Astrocyte (in vitro differentiated cells and primary cell): ENCODE results near the gene SAP30L. TPM values are rescaled to one million over a fixed set of nuclear protein-coding genes. Genes with fewer than 3 reads are reported as not detected.

ENCODE experiments used
- DNase-seq: peaks from one replicate; pipeline ENCODE4 v3.0.0-alpha.2; 2010; ENCODE audit warnings: low read depth
- FAIRE-seq: peaks from 2 replicates; lab custom pipeline; 2011; peaks lifted over from hg19 to GRCh38; lab: Jason Lieb, UNC
- H2AFZ ChIP-seq: 2 replicates; pipeline ENCODE4 v1.6.0; 2012; ENCODE audit warnings: low read depth, low read length, inconsistent platforms
- H3K27ac ChIP-seq: 2 replicates; pipeline ENCODE4 v1.5.1; 2011; ENCODE audit warnings: low read depth, low read length, inconsistent platforms
- H3K27me3 ChIP-seq: 2 replicates; pipeline ENCODE4 v1.6.0; 2011; ENCODE audit warnings: low read length, inconsistent platforms; ENCODE audit not compliant: insufficient read depth
- H3K36me3 ChIP-seq: 2 replicates; pipeline ENCODE4 v1.5.1; 2011; ENCODE audit warnings: low read length, inconsistent platforms; ENCODE audit not compliant: insufficient read depth
- H3K4me1 ChIP-seq: 2 replicates; pipeline ENCODE4 v1.5.1; 2011; ENCODE audit warnings: low read length, inconsistent platforms; ENCODE audit not compliant: insufficient read depth
- H3K4me2 ChIP-seq: 2 replicates; pipeline ENCODE4 v1.6.0; 2012; ENCODE audit warnings: low read length, inconsistent platforms
- H3K4me3 ChIP-seq: 2 replicates; pipeline ENCODE4 v1.5.1; 2011; ENCODE audit warnings: low read depth, mild to moderate bottlenecking, low read length, inconsistent platforms; ENCODE audit not compliant: insufficient read depth
- H3K79me2 ChIP-seq: 2 replicates; pipeline ENCODE4 v1.6.0; 2012; ENCODE audit warnings: mild to moderate bottlenecking, low read length, inconsistent platforms; ENCODE audit not compliant: insufficient read depth
- H3K9ac ChIP-seq: 2 replicates; pipeline ENCODE4 v1.6.0; 2012; ENCODE audit warnings: mild to moderate bottlenecking, low read length, inconsistent platforms
- H3K9me3 ChIP-seq: 2 replicates; pipeline ENCODE4 v1.5.1; 2012; ENCODE audit warnings: low read depth, mild to moderate bottlenecking, low read length, inconsistent platforms; ENCODE audit not compliant: insufficient read depth
- H4K20me1 ChIP-seq: 2 replicates; pipeline ENCODE4 v1.6.0; 2012; ENCODE audit warnings: low read length, inconsistent platforms; ENCODE audit not compliant: insufficient read depth
- H3K27ac Mint-ChIP-seq: one replicate; pipeline ENCODE4 v1.8.0; 2021; ENCODE audit warnings: mild to moderate bottlenecking, mixed read lengths; ENCODE audit not compliant: unreplicated experiment
- H3K27me3 Mint-ChIP-seq: one replicate; pipeline ENCODE4 v1.8.0; 2021; ENCODE audit warnings: low read depth, mixed read lengths; ENCODE audit not compliant: unreplicated experiment
- H3K36me3 Mint-ChIP-seq: one replicate; pipeline ENCODE4 v1.8.0; 2021; ENCODE audit warnings: low read depth, mixed read lengths; ENCODE audit not compliant: unreplicated experiment
- H3K4me1 Mint-ChIP-seq: one replicate; pipeline ENCODE4 v1.8.0; 2021; ENCODE audit warnings: low read depth, mixed read lengths; ENCODE audit not compliant: unreplicated experiment
- H3K4me3 Mint-ChIP-seq: one replicate; pipeline ENCODE4 v1.8.0; 2021; ENCODE audit warnings: mild to moderate bottlenecking, moderate library complexity, mixed read lengths; ENCODE audit not compliant: unreplicated experiment
- H3K9me3 Mint-ChIP-seq: one replicate; pipeline ENCODE4 v1.8.0; 2021; ENCODE audit warnings: mild to moderate bottlenecking, mixed read lengths; ENCODE audit not compliant: unreplicated experiment
- CTCF ChIP-seq: IDR thresholded peaks from 2 replicates; pipeline ENCODE4 v1.5.1; 2011; ENCODE audit warnings: low read depth, mild to moderate bottlenecking, inconsistent platforms, low read length, moderate library complexity; ENCODE audit not compliant: insufficient read depth
- EZH2 ChIP-seq: IDR thresholded peaks from 2 replicates; pipeline ENCODE4 v1.6.1; 2012; ENCODE audit warnings: mild to moderate bottlenecking, low read length, inconsistent platforms; ENCODE audit not compliant: insufficient read depth
- total RNA-seq: library from RNA; stranded (reverse); gene quantifications from 2 replicates; pipeline ENCODE4 v1.2.1, GENCODE V29; 2021

SAP30L gene
- total RNA-seq, 1 donor from 2014 or later: 26.3 TPM

DNA sequence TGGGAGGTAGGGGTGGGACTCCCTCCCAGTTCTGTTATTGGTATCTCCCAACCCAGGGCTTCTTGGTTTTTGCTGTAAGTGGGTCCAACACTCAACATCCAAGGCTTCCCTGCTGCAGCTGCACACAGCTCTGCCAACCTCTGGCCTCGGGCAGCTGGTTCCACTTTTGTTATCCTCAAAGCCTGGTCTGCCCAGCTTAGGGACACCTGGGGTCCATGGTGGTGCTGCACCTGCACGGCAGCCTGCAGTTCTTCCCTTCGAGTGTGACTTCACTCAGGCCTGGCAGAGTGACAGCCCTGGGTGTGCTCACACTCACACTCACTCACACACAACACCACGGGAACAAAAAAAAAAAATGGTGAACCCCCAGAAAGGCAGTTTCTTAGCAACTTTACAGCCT is 15.3 kb upstream of the SAP30L start:
- H4K20me1 ChIP-seq: no peaks in the 10 kb centered on the region
- H3K4me3 Mint-ChIP-seq: no peak overlapping the region
- no peak overlapping the region for H3K27ac Mint-ChIP-seq
- H3K36me3 Mint-ChIP-seq: no peaks in the 10 kb centered on the region
- H3K9ac ChIP-seq: no peak overlapping the region
- H3K4me1 Mint-ChIP-seq: no peaks in the 10 kb centered on the region
- H3K27me3 Mint-ChIP-seq: no peaks in the 10 kb centered on the region
- no peak overlapping the region for H3K27ac ChIP-seq
- no peak overlapping the region for H2AFZ ChIP-seq
- H3K4me2 ChIP-seq: no peak overlapping the region
- no peaks in the 10 kb centered on the region for H3K9me3 Mint-ChIP-seq
- DNase-seq: no peak
- no peaks in the 10 kb centered on the region for H3K36me3 ChIP-seq
- no peaks in the 10 kb centered on the region for H3K4me1 ChIP-seq
- TF ChIP-seq EZH2 (no peak), CTCF (no peak)
- no peaks in the 10 kb centered on the region for H3K9me3 ChIP-seq
- no peaks in the 10 kb centered on the region for H3K79me2 ChIP-seq
- no peak for FAIRE-seq
- H3K27me3 ChIP-seq: no peaks in the 10 kb centered on the region
- H3K4me3 ChIP-seq: no peak overlapping the region

- H3K36me3 ChIP-seq: peaks cover 5% of the 10 kb centered on the region
- Mint-ChIP-seq H3K36me3 (peaks cover 4% of the 10 kb centered on the region), H3K9me3 (no peaks in the 10 kb centered on the region), H3K4me3 (no peak overlapping the region), H3K4me1 (no peaks in the 10 kb centered on the region), H3K27ac (no peak overlapping the region), H3K27me3 (no peaks in the 10 kb centered on the region)
- no peak for DNase-seq
- TF ChIP-seq EZH2: no peak
- no peak for TF ChIP-seq CTCF
- no peaks in the 10 kb centered on the region for H3K4me1 ChIP-seq
- no peak overlapping the region for H3K4me2 ChIP-seq
- no peak for FAIRE-seq
- H3K4me3 ChIP-seq: no peak overlapping the region
- H3K9ac ChIP-seq: no peak overlapping the region
- no peaks in the 10 kb centered on the region for H4K20me1 ChIP-seq
- H3K27me3 ChIP-seq: no peaks in the 10 kb centered on the region
- H3K9me3 ChIP-seq: no peaks in the 10 kb centered on the region
- no peaks in the 10 kb centered on the region for H3K79me2 ChIP-seq
- H3K27ac ChIP-seq: no peak overlapping the region
- no peak overlapping the region for H2AFZ ChIP-seq
Measured at GRCh38 chr5:154430961-154431630, 14.7 kb upstream of the SAP30L start.

DNA sequence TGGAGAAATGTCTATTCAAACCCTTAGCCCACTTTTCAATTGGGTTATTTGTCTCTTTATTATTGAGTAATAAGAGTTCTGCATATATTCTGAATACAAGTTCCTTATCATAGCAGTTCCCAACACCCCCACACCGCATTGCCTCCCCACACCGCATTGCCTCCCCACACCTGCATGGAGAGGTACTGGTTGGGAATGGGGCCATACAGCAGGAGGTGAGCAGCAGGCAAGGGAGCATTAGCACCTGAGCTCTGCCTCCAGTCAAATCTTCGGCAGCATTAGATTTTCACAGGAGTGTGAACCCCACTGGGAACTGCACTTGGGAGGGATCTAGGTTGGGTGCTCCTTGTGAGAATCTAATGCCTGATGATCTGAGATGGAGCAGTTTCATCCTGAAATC is 10.6 kb upstream of the SAP30L start:
- no peaks in the 10 kb centered on the region for H3K4me1 ChIP-seq
- no peak overlapping the region for H3K27ac ChIP-seq
- no peak overlapping the region for H3K4me2 ChIP-seq
- no peak overlapping the region for H3K4me3 ChIP-seq
- H2AFZ ChIP-seq: no peak overlapping the region
- peaks cover 10% of the 10 kb centered on the region for H3K36me3 ChIP-seq
- FAIRE-seq (no peak), DNase-seq (no peak)
- no peak overlapping the region for H3K9ac ChIP-seq
- peaks cover 16% of the 10 kb centered on the region for H3K36me3 Mint-ChIP-seq
- H3K27me3 Mint-ChIP-seq: no peaks in the 10 kb centered on the region
- no peaks in the 10 kb centered on the region for H4K20me1 ChIP-seq
- no peak overlapping the region for H3K27ac Mint-ChIP-seq
- no peaks in the 10 kb centered on the region for H3K27me3 ChIP-seq
- TF ChIP-seq CTCF: no peak
- TF ChIP-seq EZH2: no peak
- H3K9me3 Mint-ChIP-seq: no peaks in the 10 kb centered on the region
- H3K4me3 Mint-ChIP-seq: no peak overlapping the region
- H3K79me2 ChIP-seq: no peaks in the 10 kb centered on the region
- no peaks in the 10 kb centered on the region for H3K4me1 Mint-ChIP-seq
- no peaks in the 10 kb centered on the region for H3K9me3 ChIP-seq
